Vagina (tissue), 2 donors: ENCODE results near the gene ELP4. TPM values are rescaled to one million over a fixed set of nuclear protein-coding genes. Genes with fewer than 3 reads are reported as not detected.

Source experiments
- DNase-seq, 2 donors: peaks; one replicate each; pipeline ENCODE4 v3.0.0-alpha.2; 2017; ENCODE audit errors: extremely low spot score in 2 of 2
- H3K27ac ChIP-seq: fragments of 200-600 bp; sonication (generic); one replicate; pipeline ENCODE4 v1.5.1; 2019
- H3K27me3 ChIP-seq: fragments of 200-600 bp; sonication (generic); one replicate; pipeline ENCODE4 v1.5.1; 2019
- H3K36me3 ChIP-seq, 2 donors: fragments of 200-600 bp; sonication (generic); one replicate each; pipeline ENCODE4 v1.5.1; 2017 to 2019
- H3K4me1 ChIP-seq: fragments of 200-600 bp; sonication (generic); one replicate; pipeline ENCODE4 v1.5.1; 2019
- H3K4me3 ChIP-seq, 2 donors: fragments of 200-600 bp; sonication (generic); 1 replicate in 1 of 2; 2 replicates in 1 of 2; pipeline ENCODE4 v1.5.1; 2016 to 2019
- H3K9me3 ChIP-seq: fragments of 200-600 bp; sonication (generic); one replicate; pipeline ENCODE4 v1.5.1; 2019
- CTCF ChIP-seq, 3 experiments: fragments of 450-650 bp in 2 of 3; fragments of 200-600 bp in 1 of 3; sonication (generic) in 1 of 3; IDR thresholded peaks; one replicate each; pipeline ENCODE4 v1.5.1; 2017 to 2019; ENCODE audit warnings: antibody characterized with exemption in 3 of 3, mild to moderate bottlenecking in 2 of 3, moderate library complexity in 2 of 3
- POLR2A ChIP-seq, 2 donors: fragments of 450-650 bp; IDR thresholded peaks; one replicate each; pipeline ENCODE4 v1.6.1; 2017; ENCODE audit warnings: antibody characterized with exemption in 2 of 2, mild to moderate bottlenecking in 2 of 2, moderate library complexity in 2 of 2
- POLR2AphosphoS5 ChIP-seq, 2 donors: sonication (generic); formaldehyde crosslinking; IDR thresholded peaks; one replicate each; pipeline ENCODE4 v1.9.0; 2017; ENCODE audit warnings: antibody characterized with exemption in 2 of 2, mild to moderate bottlenecking in 2 of 2, low read depth in 1 of 2; ENCODE audit not compliant: insufficient read depth in 1 of 2
- intact Hi-C: fragments of 100-400 bp; cut with DNase I; formaldehyde crosslinking; loops from one replicate; pipeline ENCODE4 v1.15.1; 2023
- total RNA-seq: library from RNA; depleted of rRNA; stranded (reverse); fragments of >200 nt; gene quantifications from one replicate; pipeline ENCODE4 v1.2.3, GENCODE V29; 2016

The ELP4 gene
- total RNA-seq, 1 donor from 2014 or later: 23.3 TPM

- TF ChIP-seq POLR2AphosphoS5 (IDR thresholded peaks at IDR 0.05; ENCODE audit: insufficient read depth in 1 of 2, low read depth in 1 of 2): no peak
- no peak for TF ChIP-seq POLR2A (IDR thresholded peaks at IDR 0.05)
- TF ChIP-seq CTCF (IDR thresholded peaks at IDR 0.05): no peak
- Histone ChIP-seq H3K4me1 (peaks cover 27% of the 10 kb centered on the region), H3K4me3 (no peak overlapping the region), H3K36me3 (no peaks in the 10 kb centered on the region), H3K9me3 (no peaks in the 10 kb centered on the region), H3K27me3 (peaks cover 55% of the 10 kb centered on the region), H3K27ac (no peak overlapping the region)
- DNase-seq: peak in 1 of 2 donors; percentile 70
- intact Hi-C loops: no loop called here
Observed at GRCh38 chr11:31804312-31805036, 294.9 kb downstream of the ELP4 start.

GRCh38 chr11:31805037-31805628, 295.6 kb downstream of the ELP4 start:
- intact Hi-C loops: no loop called here
- TF ChIP-seq POLR2A (IDR thresholded peaks at IDR 0.05) (no peak), CTCF (IDR thresholded peaks at IDR 0.05) (no peak), POLR2AphosphoS5 (IDR thresholded peaks at IDR 0.05; ENCODE audit: insufficient read depth in 1 of 2, low read depth in 1 of 2) (no peak)
- no peaks in the 10 kb centered on the region for H3K36me3 ChIP-seq
- H3K27ac ChIP-seq: no peak overlapping the region
- peak; percentile 40 to 70 for DNase-seq
- no peak overlapping the region for H3K4me3 ChIP-seq
- H3K27me3 ChIP-seq: peaks cover 55% of the 10 kb centered on the region
- H3K4me1 ChIP-seq: peaks cover 27% of the 10 kb centered on the region
- no peaks in the 10 kb centered on the region for H3K9me3 ChIP-seq

- no peak overlapping the region for H3K4me3 ChIP-seq
- intact Hi-C loops: no loop called here
- no peaks in the 10 kb centered on the region for H3K9me3 ChIP-seq
- H3K4me1 ChIP-seq: peaks cover 32% of the 10 kb centered on the region
- no peak for TF ChIP-seq CTCF (IDR thresholded peaks at IDR 0.05)
- no peak for TF ChIP-seq POLR2A (IDR thresholded peaks at IDR 0.05)
- no peak for TF ChIP-seq POLR2AphosphoS5 (IDR thresholded peaks at IDR 0.05; ENCODE audit: insufficient read depth in 1 of 2, low read depth in 1 of 2)
- H3K27ac ChIP-seq: no peak overlapping the region
- no peaks in the 10 kb centered on the region for H3K36me3 ChIP-seq
- DNase-seq: peak; percentile 49 to 72
- peaks cover 60% of the 10 kb centered on the region for H3K27me3 ChIP-seq
Observed at GRCh38 chr11:31805629-31806185, 296.1 kb downstream of the ELP4 start.

- H3K4me3 ChIP-seq: no peak overlapping the region
- H3K36me3 ChIP-seq: no peaks in the 10 kb centered on the region
- TF ChIP-seq POLR2A (IDR thresholded peaks at IDR 0.05): no peak
- TF ChIP-seq CTCF (IDR thresholded peaks at IDR 0.05): no peak
- TF ChIP-seq POLR2AphosphoS5 (IDR thresholded peaks at IDR 0.05; ENCODE audit: insufficient read depth in 1 of 2, low read depth in 1 of 2): no peak
- H3K4me1 ChIP-seq: peaks cover 38% of the 10 kb centered on the region
- H3K27me3 ChIP-seq: peaks cover 55% of the 10 kb centered on the region
- DNase-seq: peak in 1 of 2 donors; percentile 64
- intact Hi-C loops: no loop called here
- no peak overlapping the region for H3K27ac ChIP-seq
- H3K9me3 ChIP-seq: no peaks in the 10 kb centered on the region
Observed at GRCh38 chr11:31806186-31806927, 296.8 kb downstream of the ELP4 start.
